ENCODE results near the gene SPATA32.
A peak's percentile ranks its signal among the peaks of the same experiment; 100 is the strongest.

Gene SPATA32

DNA sequence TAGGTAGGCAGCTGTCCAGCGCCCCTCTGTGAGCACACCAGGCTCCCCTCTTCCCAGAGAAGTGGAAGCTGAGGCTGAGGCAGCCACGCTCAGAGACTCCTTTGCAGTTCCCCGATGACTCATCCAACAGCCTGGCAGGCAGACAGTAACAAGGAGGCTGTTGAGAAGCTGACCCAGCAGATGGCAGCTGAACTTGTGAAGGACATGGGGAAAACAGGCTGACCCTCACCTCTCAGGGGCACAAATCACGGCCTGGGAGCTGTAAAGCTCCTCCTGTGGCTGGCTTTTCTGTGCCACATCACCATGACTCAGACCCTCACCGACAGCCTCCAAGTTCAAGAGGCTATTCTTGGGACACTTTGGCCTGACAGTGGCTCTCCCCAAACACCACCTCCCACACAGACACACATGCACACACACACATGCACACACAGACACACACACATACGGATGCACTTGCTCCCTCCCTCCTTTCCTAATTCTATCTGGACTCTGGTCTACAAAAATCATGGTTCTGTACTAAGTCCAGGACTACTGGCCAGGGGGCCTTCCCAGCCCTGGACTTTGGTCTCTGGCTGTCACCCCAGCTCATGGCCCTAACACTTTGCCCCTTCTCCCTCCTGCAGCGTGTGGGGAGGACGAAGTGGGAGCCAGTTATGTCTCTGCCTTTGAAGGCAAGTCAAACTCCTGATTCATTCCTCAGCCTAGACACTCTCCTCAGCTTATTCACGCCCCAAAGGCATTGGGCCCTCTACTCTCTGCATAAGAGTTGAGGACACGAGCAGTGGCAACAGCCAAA lies 31.7 kb upstream of the SPATA32 start:
- no peak for DNase-seq (ENCODE audit: low read depth)

DNA sequence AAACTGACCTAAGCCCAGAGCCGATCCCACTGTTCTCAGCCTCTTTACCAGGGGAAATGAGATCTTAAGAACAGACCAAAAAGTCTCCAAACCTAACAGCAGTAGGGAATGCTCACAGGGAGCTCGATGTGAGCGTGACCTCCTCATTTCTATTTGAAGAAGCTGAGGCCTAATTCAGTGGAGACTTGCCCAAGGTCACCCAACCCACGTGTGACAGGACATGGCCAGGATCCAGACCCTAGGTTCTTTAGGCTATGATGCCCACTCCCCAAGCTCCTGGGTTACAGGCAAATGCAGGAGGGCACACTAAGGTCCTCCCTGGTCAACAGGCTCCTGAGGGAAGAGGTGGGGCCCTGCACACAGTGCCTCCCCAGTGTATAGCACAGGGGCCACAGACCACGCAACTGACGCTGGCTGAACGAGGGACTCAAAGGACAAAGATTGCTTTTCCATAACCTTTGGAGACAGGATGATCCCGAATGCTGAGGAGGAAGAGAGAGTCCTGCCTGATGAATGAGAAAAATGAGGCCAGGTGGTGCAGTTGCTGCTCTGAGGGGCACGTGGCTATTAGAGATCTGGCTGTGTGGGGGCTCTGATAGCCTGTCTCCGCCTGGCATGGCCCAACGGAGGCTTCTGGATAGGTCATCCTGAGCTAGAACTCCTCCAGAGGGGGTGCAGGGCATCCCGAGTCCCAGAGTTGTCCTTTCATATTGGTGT lies 31.0 kb upstream of the SPATA32 start:
- no peak for DNase-seq (ENCODE audit: low read depth)

DNA sequence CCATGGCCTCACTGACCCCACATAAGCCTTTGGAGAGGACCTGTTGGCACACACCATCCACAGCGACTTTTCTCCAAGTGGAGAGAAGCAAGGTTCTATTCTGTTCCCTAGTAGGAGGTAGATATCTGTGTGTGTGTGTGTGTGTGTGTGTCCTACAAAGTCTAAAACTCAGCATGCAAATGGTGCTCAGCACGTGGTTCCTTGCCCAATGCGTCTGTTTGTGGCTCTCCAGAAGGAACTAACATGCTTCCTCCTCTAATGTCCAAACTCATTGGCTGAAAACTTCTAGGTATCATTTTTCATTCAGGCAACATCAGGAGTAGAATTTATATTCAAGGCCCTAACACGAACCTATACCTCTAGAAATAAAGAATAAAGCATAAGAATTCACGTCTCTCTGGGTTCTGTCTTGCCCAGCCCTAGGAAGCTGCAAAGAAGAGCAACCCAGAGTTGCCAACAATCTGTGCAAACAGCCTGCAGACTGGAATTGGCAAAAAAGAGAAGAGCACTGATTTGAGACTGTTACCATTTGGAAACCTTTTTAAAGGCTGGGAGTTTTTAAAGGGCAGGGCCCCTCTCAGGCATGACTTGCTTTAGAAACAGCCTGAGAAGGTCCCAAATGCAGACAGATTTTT lies 29.4 kb upstream of the SPATA32 start:
- DNase-seq (ENCODE audit: low read depth) = no peak

GRCh38 chr17:45290269-45290765 lies 28.4 kb upstream of the SPATA32 start:
- no peak for DNase-seq (ENCODE audit: low read depth)

GRCh38 chr17:45289301-45290268 lies 27.7 kb upstream of the SPATA32 start:
- no peak for DNase-seq (ENCODE audit: low read depth)

DNA sequence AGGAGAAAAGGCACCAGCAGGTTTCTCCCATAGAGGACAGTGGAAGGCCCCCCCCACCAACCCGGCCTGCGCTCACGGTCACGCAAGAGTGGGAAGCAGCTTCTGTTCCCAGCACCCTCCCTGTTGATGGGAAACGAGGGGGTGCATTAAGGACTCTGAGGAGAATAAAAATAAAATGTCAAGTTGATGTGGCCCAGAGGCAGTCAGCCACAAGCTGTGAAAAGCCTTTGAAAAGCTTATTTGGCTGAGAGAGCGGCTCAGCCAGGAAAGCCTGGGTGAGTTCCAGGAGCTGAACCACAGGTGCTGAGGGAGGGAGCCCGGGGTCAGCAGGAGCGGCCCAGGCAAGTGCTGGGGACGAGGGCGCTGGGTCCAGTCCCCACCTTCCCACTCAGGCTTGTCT lies 26.9 kb upstream of the SPATA32 start:
- DNase-seq (ENCODE audit: low read depth) = no peak

DNA sequence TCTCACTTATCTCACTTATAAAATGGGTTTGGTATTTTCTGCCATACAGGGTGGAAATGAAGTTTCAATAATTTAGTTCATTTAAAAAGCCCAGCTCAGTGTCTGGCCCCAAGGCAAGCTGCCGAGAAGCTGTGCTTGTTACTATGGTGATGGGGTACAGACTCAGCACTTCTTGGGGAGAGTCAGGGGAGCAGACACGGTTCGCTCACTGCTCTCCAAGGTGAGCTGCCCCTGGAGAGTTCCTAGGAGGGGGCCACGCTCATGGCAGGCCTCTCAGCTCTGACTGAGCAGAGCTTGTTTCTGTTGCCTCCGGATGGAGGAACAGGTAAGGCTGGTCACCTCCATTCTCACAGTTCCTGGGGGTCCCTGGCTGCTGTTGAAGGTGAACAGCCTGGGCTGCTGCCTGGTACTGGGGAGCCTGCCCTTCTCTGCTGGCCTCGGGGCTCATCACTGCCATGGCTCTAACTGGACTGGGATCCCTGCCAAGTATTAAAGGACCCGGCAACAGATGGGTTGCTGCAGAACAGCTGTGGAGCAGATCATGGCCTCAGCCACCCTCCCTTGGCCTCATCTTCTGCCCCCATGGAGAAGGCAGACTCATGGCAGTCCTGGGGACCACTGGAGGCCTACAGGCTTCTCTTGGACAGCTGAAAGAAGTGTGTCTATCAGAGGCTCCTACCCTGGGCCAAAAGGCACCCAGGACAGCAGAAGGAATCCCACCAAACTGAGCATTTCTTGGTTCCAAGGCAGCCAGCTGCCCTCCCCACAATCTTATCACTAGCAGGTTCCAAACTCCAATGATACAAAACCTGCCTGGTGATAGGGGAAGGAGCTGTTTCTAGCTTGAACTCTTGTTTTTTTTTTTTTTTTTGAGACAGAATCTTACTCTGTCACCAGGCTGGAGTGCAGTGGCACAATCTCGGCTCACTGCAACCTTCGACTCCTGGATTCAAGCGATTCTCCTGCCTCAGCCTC lies 25.9 kb upstream of the SPATA32 start:
- no peak for DNase-seq (ENCODE audit: low read depth)

DNA sequence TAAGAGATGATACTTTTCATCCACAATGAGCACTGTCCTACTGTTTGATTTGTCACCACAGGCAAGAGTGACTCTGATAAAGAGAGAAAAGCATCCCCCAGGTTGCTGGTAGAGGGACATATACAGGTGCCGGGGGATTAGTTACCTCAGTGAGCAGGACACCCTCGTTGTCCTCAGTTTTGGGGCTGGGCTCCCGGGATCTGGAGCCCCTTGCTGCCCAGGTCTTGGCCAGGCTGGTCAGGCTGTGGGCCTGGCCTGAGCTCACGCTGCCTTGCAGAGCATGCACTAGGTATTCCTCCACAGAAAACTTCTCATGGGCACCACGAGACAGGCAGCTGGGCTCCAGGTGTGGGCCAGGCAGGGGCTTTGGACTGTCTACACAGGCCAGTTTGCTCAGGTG lies 24.4 kb upstream of the SPATA32 start:
- DNase-seq (ENCODE audit: low read depth) = no peak

DNA sequence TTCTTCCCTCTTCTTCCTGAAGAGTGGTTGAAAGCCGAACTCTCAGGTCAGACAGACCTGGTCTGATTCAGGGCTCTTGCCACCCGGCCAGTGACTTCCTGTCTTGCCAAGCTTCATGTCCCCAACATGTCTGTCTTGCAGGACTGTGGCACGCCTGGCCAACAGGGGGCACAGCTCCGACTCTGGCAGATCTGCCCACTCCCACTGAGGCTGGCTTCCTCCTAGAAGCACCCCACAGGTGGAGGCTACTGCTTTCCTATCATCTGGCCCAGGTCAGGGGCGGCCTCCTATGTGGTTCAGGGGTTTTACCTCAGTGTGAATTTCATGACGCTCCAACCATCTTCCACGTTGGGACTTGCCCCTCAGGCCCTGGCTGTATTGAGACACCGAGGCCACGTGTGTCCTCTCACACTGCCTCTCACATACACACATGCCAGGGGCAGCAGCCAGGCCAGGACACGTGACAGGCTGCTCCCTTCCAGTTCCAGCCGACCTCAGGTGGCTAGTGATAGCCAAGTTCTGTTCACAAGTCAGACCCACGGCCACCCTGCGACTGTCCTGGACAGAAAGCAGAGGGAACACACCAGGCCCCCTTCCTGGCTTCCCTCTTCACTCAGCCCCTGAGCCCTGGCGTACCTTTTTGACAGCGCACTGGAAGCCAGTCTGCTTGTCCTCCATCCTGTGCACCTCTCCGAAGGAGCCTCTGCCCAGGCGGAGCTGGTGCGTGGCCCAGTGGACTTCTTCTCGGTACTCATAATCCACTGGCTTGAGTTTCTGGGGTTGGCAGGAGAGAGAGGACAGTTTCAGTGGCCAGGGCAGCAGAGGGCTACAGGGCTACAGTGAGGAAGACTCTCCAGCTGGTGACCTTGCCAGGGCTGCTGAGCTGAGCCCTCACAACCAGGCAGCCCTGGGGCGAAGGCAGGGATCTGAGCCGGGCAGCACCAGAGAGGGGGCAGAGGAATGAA lies 22.6 kb upstream of the SPATA32 start:
- no peak for DNase-seq (ENCODE audit: low read depth)

DNA sequence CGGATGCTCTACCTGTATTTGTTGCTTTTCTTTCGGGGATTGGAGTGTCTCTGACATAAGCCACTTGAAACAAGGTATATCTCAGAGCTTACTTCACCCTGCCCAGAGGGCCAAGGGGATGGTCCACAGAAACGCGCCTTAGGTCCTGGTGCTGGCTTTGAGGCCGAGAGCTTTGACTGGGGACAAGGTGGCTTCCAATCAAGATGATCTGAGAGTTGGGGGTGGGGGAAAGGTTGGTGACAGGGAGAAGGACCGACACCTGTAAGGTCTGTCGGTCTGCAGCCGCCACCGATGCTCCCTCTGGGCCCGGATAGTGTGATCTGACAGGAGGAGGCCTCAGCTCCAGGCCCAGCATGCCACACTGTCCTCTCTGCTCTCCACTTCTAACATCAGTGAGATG lies 21.8 kb upstream of the SPATA32 start:
- DNase-seq (ENCODE audit: low read depth) = no peak

DNA sequence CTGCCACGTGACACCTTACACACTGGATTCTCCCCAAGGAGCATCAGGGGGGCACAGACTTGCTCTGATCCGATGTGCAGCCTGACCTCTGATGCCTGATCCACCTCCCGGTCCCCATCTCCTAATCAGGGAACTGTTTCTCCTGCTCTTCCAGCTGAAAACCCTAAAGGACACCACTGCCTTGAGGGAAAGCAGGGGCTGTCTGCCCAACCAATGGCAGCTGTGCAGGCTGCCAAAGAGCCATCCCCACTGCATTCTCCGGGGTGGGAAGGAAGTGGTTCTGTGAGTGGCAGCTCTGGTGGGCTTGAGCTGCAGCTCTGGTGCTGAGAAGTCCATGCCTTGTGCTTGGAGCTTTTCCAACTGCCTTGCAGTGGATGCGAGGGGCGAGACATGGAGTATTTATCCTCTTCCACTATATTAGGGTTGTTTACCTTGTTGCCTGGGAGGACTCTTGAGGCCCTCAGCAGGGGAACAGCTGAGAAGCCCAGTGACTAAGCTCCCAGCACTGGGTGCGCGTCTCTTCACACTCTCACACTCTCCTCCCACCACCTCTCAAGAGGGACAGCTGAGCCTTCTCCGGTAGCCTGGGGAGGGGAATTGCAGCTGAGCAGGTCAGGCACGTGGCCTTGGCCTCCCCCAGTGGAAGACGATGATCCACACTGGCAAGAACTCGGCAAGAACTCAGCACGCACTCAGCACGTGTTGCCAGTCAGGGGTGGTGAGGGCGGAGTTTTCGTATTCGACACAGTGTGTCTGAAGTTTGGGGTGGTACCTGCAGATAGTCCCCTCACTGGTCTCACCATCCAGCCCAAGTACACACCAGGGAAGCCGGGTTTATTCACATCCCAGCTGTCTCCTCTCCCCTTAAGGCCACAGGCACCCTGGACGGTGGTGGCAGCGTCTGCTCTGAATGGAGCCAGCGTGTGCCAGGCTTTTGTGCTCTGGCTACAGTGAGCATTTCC lies 21.1 kb upstream of the SPATA32 start:
- DNase-seq (ENCODE audit: low read depth) = no peak

- no peak for DNase-seq (ENCODE audit: low read depth)
Observed at GRCh38 chr17:45279898-45280297, 18.0 kb upstream of the SPATA32 start.

GRCh38 chr17:45277992-45278391 lies 16.1 kb upstream of the SPATA32 start:
- no peak for DNase-seq (ENCODE audit: low read depth)

GRCh38 chr17:45277216-45277849 lies 15.4 kb upstream of the SPATA32 start:
- DNase-seq (ENCODE audit: low read depth) = peak; percentile 79

GRCh38 chr17:45276031-45276430 lies 14.1 kb upstream of the SPATA32 start:
- no peak for DNase-seq (ENCODE audit: low read depth)

GRCh38 chr17:45274033-45274432 lies 12.1 kb upstream of the SPATA32 start:
- no peak for DNase-seq (ENCODE audit: low read depth)

- no peak for DNase-seq (ENCODE audit: low read depth)
Observed at GRCh38 chr17:45273551-45273957, 11.7 kb upstream of the SPATA32 start.

DNA sequence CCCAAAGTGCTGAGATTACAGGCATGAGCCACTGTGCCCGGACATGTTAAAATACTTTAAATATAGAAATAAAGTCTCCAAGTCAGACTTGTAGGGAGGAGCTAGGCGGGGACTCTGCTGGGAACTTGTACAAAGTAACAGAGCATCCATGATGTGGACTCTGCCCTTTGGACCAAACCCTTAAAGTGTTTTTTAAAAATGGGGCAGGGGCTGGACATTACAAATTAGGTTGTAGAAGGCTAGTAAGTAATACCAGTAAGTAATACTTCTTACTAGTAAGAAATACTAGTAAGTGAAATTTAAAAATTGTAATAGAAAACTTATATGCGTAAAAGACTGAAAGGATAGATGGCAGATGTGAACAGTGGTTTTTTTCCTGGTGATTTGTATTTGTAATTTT lies 9.7 kb upstream of the SPATA32 start:
- no peak for DNase-seq (ENCODE audit: low read depth)

Data from stimulated activated CD8-positive, alpha-beta memory T cell treated with anti-CD3 and anti-CD28 coated beads, Interleukin-15, amount 100 ng/mL, for 1 hour (primary cell).